Glutamatergic neuron (in vitro differentiated cells): ENCODE data around the gene CACNA1G. TPM values are rescaled to one million over a fixed set of nuclear protein-coding genes. Genes with fewer than 3 reads are reported as not detected.

Source experiments
- total RNA-seq: library from RNA; stranded (reverse); fragmentation: NEBNext Ultra II Directional; extraction: Animal tissue kit (Norgen Biotek cat#: 25700); gene quantifications from one replicate; pipeline ENCODE4 v1.2.1, GENCODE V29; 2021; ENCODE audit not compliant: unreplicated experiment

Gene CACNA1G
- total RNA-seq, 1 donor from 2014 or later = 2.2 TPM

Other genes with a start within 250 kb of the CACNA1G start
- gene XYLT2, start 214.6 kb upstream of the CACNA1G start, total RNA-seq = 11.0 TPM
- 77.2 TPM for gene MRPL27, start 187.5 kb upstream of the CACNA1G start, total RNA-seq
- 4.7 TPM for gene EME1, start 187.5 kb upstream of the CACNA1G start, total RNA-seq
- 73.9 TPM for gene LRRC59, start 163.2 kb upstream of the CACNA1G start, total RNA-seq
- 52.2 TPM for gene ACSF2, start 134.5 kb upstream of the CACNA1G start, total RNA-seq
- not detected for gene CHAD, start 91.8 kb upstream of the CACNA1G start, total RNA-seq
- 22.0 TPM for gene RSAD1, start 81.9 kb upstream of the CACNA1G start, total RNA-seq
- 2.5 TPM for gene MYCBPAP, start 52.3 kb upstream of the CACNA1G start, total RNA-seq
- gene EPN3, start 28.0 kb upstream of the CACNA1G start, total RNA-seq = 0.12 TPM
- gene SPATA20, start 13.5 kb upstream of the CACNA1G start, total RNA-seq = 14.0 TPM
- not detected for gene ABCC3, start 74.2 kb downstream of the CACNA1G start, total RNA-seq
- 40.8 TPM for gene ANKRD40, start 147.2 kb downstream of the CACNA1G start, total RNA-seq
- gene LUC7L3, start 158.9 kb downstream of the CACNA1G start, total RNA-seq = 222 TPM
- gene ANKRD40CL, start 206.8 kb downstream of the CACNA1G start, total RNA-seq = not detected